ENCODE measurements around the gene HECW1. TPM values are rescaled to one million over a fixed set of nuclear protein-coding genes. Genes with fewer than 3 reads are reported as not detected.
"Not testable (repeated sequence)": the region's sequence is repeated elsewhere in the genome, so short reads cannot be mapped to it uniquely, and the experiment has no call there.

HECW1 gene
- polyA plus RNA-seq, 3 donors: 6.6 to 7.0 (median 6.7) TPM

DNA sequence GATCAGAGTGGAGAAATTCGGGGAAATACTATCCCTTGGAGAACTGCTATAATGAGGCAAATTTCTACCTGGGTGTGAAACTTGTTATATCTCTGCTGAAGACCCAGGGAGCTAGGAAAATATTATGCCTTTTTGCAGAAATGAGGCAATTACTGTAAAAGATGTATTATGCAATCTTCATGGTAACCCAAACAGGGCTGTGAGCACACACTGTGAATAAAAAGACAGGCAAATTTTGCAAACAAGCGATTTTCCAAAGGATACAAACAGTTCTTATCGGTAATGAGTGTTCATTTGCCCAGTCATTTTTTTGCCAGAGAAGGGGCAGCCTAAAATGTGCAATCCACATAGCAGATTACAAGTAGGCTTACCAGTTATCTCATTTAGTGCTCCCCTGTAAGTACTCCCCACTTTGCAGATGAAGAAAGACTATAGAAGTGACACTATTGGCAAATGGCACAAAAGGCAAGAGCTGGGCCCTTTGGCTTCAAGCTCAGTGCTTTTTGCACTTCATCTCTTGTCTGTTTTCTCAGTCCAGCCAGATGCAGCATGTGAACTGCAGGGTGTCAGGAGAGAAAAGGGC is 205.8 kb downstream of the HECW1 start:
- no peak for DNase-seq (ENCODE audit: extremely low read depth in 1 of 11, low read depth in 9 of 11, low spot score in 4 of 11)

- DNase-seq (ENCODE audit: extremely low read depth in 1 of 11, low read depth in 9 of 11, low spot score in 4 of 11): no peak
Measured at GRCh38 chr7:43325595-43325994, 213.1 kb downstream of the HECW1 start.

DNA sequence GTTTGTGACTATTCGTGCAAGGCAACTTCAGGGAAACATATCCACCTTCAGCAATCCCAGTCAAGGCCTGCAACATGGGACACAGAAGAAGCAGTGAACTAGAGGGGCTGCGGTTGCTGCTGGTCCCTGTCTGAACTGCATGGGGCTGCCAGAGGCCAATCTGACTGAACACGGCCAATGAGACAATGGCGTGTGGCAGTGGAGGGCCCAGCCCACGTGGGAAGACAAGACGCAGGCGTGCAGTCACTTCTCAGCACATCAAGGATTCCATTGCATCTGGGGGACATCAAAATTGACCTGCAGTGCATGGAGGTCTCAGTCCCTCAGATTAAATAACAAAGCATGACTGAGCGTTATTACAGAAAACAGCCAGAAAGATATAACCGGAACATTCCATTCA is 215.9 kb downstream of the HECW1 start:
- DNase-seq (ENCODE audit: extremely low read depth in 1 of 11, low read depth in 9 of 11, low spot score in 4 of 11): peak in 6 of 11 donors; percentile 10 to 32 (median 26)

DNA sequence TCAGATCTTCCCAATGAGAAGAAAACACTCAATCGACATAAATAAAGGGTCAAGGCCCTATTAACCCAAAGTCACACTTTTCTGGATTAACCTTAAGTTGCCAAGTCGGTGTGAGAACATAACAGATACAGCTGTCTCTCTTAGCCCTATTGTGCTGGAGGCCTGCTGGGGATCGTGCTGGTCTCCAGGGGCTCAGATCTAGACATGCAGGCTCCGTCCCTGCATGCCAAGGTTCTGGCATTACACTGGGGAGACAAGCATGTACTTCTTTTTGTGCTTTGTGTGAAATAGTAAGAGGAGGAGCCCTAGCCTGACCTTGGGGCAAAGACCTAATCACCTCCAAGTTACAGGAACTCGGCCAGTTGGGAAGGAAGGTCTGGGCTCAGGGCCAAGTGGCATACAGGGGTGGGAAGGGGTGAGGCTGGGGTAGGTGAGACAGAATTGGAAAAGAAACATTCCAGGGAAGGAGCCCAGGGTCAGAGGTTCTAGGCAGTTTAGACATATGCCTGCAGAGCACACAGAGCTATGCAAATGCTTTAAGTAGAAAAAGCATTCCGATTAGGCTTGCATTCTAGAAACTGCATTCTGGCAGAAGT is 216.4 kb downstream of the HECW1 start:
- DNase-seq (ENCODE audit: extremely low read depth in 1 of 11, low read depth in 9 of 11, low spot score in 4 of 11): no peak

DNA sequence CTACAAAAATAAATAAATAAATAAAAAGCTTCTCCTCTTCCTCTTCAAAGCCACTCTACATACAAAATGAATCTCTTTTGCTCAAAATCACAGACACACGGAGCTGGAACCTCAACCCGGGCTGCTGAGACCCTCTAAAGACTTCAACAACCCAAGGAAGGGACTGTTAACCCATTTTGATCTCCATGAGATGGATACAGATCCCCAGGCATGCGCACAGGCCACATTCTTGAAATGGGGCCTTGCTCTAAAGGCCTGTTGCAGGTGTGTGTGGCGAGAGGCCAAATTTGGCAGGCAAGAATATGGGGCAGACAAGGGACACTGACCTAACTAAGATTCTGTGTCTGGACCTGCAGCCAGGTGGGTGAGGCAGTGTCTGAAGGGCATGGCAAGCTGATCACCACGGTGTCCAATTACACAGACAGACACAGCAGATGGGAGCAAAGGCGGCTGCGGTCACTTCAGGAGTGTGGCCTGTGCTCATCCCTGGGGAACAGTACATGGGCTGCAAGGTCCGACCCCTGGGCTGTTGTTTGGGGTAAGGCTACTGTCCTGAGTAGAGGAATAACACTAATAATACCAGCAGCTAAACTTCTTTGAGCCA is 219.8 kb downstream of the HECW1 start:
- no peak for DNase-seq (ENCODE audit: extremely low read depth in 1 of 11, low read depth in 9 of 11, low spot score in 4 of 11)

DNA sequence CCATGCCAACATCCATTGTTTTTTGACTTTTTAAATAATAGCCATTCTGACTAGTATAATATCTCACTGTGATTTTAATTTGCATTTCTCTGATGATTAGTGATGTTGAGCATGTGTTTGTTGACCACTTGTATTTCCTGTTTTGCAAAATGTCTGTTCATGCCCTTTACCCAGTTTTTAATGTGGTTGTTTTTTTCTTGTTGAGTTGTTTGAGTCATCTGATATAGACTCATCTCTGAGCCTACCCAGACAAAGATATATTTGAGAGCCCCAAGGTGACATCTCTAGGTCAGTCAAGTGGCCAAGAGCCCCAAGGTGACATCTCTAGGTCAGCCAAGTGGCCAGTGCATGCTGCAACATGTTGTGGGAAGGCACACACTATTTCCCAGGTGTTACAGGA is 224.7 kb downstream of the HECW1 start:
- DNase-seq (ENCODE audit: extremely low read depth in 1 of 11, low read depth in 9 of 11, low spot score in 4 of 11): no peak

GRCh38 chr7:43337811-43338210 is 225.4 kb downstream of the HECW1 start:
- no peak for DNase-seq (ENCODE audit: extremely low read depth in 1 of 11, low read depth in 9 of 11, low spot score in 4 of 11)

GRCh38 chr7:43341132-43341531 is 228.7 kb downstream of the HECW1 start:
- DNase-seq (ENCODE audit: extremely low read depth in 1 of 11, low read depth in 9 of 11, low spot score in 4 of 11): no peak

GRCh38 chr7:43343417-43343816 is 231.0 kb downstream of the HECW1 start:
- not testable (repeated sequence) for DNase-seq (ENCODE audit: extremely low read depth in 1 of 11, low read depth in 9 of 11, low spot score in 4 of 11)

GRCh38 chr7:43345696-43346095 is 233.2 kb downstream of the HECW1 start:
- not testable (repeated sequence) for DNase-seq (ENCODE audit: extremely low read depth in 1 of 11, low read depth in 9 of 11, low spot score in 4 of 11)

DNA sequence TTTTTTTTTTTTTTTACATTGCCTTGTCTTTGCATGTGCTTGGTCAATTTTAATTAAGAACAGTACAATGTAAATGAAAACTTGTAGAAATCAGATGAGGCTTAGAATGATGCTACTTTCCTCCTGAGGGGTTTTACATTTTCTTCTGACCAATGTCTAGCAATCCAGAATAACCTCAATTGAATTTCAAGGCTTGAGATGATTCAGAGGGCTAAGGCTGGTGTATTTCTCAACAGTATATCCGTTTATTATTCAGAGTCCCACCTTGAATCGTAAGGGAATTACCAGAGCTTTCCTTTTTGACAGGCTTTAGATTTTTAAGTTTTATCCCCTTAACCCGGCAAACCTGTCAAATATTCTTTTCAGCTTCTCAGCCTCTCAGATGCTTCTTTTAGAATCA is 239.2 kb downstream of the HECW1 start:
- DNase-seq (ENCODE audit: extremely low read depth in 1 of 11, low read depth in 9 of 11, low spot score in 4 of 11): no peak

DNA sequence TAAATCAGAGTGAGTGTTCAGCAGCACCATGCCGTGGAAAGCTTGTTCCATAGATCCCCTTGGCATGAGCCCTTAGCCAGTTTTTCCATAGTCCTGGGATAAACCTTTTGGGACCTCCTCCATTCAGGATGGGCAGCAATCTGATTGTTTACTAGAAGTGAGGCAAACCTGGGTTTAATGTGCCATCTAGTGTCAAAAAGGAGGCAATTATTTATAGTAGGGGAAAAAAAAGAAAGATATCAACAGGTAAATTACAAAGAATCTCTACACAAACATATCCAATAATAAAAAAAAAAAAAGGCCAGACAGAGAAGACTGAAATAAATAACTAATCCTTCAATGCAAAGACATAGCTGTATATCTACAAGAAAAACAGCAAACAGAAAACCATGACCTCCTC is 241.5 kb downstream of the HECW1 start:
- no peak for DNase-seq (ENCODE audit: extremely low read depth in 1 of 11, low read depth in 9 of 11, low spot score in 4 of 11)

GRCh38 chr7:43362652-43363034 is 250.2 kb downstream of the HECW1 start:
- peak in 8 of 11 donors; percentile 18 to 47 (median 30) for DNase-seq (ENCODE audit: extremely low read depth in 1 of 11, low read depth in 9 of 11, low spot score in 4 of 11)

DNA sequence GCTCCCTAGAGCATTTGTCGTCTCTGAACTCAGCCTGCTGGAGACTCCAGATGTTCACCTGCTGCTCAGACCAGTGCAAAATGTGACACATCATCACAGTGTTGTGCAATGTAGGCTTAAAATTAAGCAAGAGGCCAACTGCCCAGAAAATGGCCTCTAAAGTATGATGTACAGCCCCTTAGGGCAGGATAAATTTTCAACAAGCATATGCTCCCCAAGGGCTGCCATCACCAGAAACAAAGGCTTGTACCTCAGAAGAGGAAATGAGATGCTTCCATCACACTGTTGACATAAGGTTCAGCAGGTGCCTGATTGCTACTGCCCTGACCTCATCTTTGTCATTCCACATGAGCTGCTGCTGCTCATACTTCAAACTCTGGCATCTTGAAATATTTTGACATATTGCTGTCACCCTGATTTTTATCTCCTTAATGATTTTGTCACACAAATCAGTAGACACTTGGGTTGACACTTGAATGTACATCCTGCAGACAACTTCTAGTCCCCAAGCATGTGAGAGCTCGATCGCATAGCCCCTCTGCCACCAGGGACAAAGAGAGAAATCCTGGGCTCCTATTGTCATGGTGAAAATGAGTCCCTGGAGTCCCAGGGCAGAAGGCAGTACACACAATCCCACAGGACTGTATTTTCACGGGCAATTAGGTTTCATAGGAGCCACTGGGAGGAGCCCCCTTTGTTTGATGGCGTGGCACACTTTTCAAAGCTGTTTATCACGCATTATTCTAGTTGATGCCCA is 250.8 kb downstream of the HECW1 start:
- no peak for DNase-seq (ENCODE audit: extremely low read depth in 1 of 11, low read depth in 9 of 11, low spot score in 4 of 11)

- no peak for DNase-seq (ENCODE audit: extremely low read depth in 1 of 11, low read depth in 9 of 11, low spot score in 4 of 11)
Measured at GRCh38 chr7:43364391-43364790, 251.9 kb downstream of the HECW1 start.

- no peak for DNase-seq (ENCODE audit: extremely low read depth in 1 of 11, low read depth in 9 of 11, low spot score in 4 of 11)
Measured at GRCh38 chr7:43372676-43373355, 260.4 kb downstream of the HECW1 start.

DNA sequence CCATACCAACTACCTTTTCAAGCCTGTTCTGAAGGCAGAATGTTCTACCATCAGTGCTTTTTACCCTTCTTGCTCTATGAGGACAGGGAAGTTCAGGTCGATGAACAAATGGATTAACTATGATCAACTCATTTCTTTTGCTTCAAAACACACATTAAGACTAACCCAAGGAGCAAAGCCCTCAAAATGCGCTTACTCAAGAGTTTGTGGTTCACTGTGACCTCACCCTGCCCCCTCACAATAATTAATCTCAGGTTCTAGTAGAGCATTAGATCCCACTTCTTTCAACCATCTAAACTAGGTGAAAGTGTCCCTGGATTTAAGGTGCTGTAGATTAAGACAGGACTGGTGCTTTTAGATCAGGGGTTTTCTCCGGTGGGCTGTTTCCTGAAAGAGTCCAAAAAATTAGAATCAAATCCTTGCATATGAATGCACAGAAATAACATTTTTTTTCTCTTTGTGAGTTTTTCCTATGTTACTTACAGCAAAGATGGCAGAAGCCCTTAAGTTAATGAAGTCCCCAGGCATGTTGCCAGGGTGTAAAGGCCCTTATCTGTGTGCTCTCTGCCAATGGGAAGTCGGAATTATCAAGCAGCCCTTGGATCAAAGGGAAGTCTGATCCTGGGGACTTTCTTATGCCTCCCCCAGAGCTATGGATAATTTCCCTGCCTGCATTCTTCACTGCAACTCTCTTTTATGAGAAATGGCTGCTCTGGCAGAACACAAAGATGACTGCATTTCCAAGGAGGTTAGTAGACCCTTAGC is 264.9 kb downstream of the HECW1 start:
- peak in 1 of 11 donors; percentile 49 for DNase-seq (ENCODE audit: extremely low read depth in 1 of 11, low read depth in 9 of 11, low spot score in 4 of 11)

GRCh38 chr7:43379210-43379609 is 266.8 kb downstream of the HECW1 start:
- no peak for DNase-seq (ENCODE audit: extremely low read depth in 1 of 11, low read depth in 9 of 11, low spot score in 4 of 11)

All from renal cortex interstitium (tissue), 11 donors.